Muscle of arm (tissue), 14 donors: ENCODE measurements around the gene REPS1. TPM values are rescaled to one million over a fixed set of nuclear protein-coding genes. Genes with fewer than 3 reads are reported as not detected.
"Not testable (repeated sequence)": the region's sequence is repeated elsewhere in the genome, so short reads cannot be mapped to it uniquely, and the experiment has no call there.

Experiments
- DNase-seq: peaks from one replicate; pipeline ENCODE4 v3.0.0-alpha.2; 2013
- long read RNA-seq, 11 donors: transcript quantifications; one replicate each; lab custom pipeline, GENCODE V29; 2026
- polyA plus RNA-seq, 12 donors: library from polyadenylated mRNA; unstranded; fragments of 120-200 nt; gene quantifications; one replicate each; pipeline ENCODE4 v1.2.1, GENCODE V29; 2013; ENCODE audit not compliant: insufficient read length in 12 of 12

Gene REPS1, protein sequence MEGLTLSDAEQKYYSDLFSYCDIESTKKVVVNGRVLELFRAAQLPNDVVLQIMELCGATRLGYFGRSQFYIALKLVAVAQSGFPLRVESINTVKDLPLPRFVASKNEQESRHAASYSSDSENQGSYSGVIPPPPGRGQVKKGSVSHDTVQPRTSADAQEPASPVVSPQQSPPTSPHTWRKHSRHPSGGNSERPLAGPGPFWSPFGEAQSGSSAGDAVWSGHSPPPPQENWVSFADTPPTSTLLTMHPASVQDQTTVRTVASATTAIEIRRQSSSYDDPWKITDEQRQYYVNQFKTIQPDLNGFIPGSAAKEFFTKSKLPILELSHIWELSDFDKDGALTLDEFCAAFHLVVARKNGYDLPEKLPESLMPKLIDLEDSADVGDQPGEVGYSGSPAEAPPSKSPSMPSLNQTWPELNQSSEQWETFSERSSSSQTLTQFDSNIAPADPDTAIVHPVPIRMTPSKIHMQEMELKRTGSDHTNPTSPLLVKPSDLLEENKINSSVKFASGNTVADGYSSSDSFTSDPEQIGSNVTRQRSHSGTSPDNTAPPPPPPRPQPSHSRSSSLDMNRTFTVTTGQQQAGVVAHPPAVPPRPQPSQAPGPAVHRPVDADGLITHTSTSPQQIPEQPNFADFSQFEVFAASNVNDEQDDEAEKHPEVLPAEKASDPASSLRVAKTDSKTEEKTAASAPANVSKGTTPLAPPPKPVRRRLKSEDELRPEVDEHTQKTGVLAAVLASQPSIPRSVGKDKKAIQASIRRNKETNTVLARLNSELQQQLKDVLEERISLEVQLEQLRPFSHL
- polyA plus RNA-seq, result 10 to 100 TPM in 11 of 12 donors, not detected in 1; 36.2 to 75.4 (median 52.8) TPM
- long read RNA-seq, donor 1, full-length matches to known transcripts, result 3 of 8 reads
- long read RNA-seq, donor 1, partial matches to known transcripts, result 5 of 8 reads
- long read RNA-seq, donor 1, other reads (novel, unspliced or antisense), result 0 of 8 reads
- long read RNA-seq, donor 2, full-length matches to known transcripts, result 6 of 6 reads
- long read RNA-seq, donor 2, partial matches to known transcripts, result 0 of 6 reads
- long read RNA-seq, donor 2, other reads (novel, unspliced or antisense), result 0 of 6 reads
- long read RNA-seq, donor 3, result 0 reads
- long read RNA-seq, donor 4, partial matches to known transcripts, result 0 of 1 reads
- long read RNA-seq, donor 4, other reads (novel, unspliced or antisense), result 0 of 1 reads
- long read RNA-seq, donor 5, partial matches to known transcripts, result 0 of 3 reads
- long read RNA-seq, donor 5, other reads (novel, unspliced or antisense), result 0 of 3 reads
- long read RNA-seq, donor 6, full-length matches to known transcripts, result 2 of 2 reads
- long read RNA-seq, donor 6, partial matches to known transcripts, result 0 of 2 reads
- long read RNA-seq, donor 6, other reads (novel, unspliced or antisense), result 0 of 2 reads
- long read RNA-seq, donor 7, result 0 reads
- long read RNA-seq, donor 8, full-length matches to known transcripts, result 3 of 8 reads
- long read RNA-seq, donor 8, partial matches to known transcripts, result 5 of 8 reads
- long read RNA-seq, donor 8, other reads (novel, unspliced or antisense), result 0 of 8 reads
- long read RNA-seq, donor 9, result 0 reads
- long read RNA-seq, donor 10, full-length matches to known transcripts, result 6 of 6 reads
- long read RNA-seq, donor 10, partial matches to known transcripts, result 0 of 6 reads
- long read RNA-seq, donor 10, other reads (novel, unspliced or antisense), result 0 of 6 reads
- long read RNA-seq, donor 11, full-length matches to known transcripts, result 3 of 3 reads
- long read RNA-seq, donor 11, partial matches to known transcripts, result 0 of 3 reads
- long read RNA-seq, donor 11, other reads (novel, unspliced or antisense), result 0 of 3 reads

- peak; percentile 92 for DNase-seq
Observed at GRCh38 chr6:138987643-138988468, at the start of gene REPS1. Gene REPS1, minus strand, starts transcription at chr6:138988253. Its CDS starts 571 bp downstream, at chr6:138987682.

DNA sequence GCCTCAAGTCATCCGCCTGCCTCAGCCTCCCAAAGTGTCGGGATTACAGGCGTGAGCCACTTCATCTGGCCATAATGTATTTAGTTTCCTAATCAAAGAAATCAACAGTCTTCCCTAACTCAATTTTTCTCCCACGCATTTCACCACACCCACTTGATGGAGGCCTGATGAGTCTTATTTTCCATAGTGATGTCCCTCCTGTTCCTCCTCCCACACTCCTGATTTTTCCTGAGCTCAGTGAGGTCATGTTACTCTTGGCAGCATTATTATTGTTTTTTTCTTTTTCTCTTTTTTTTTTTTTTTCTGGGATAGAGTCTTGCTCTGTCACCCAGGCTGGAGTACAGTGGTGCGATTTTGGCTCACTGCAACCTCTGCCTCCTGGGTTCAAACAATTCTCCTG is 49.4 kb upstream of the REPS1 start:
- no peak for DNase-seq

GRCh38 chr6:139030228-139030963 is 42.3 kb upstream of the REPS1 start:
- no peak for DNase-seq

DNA sequence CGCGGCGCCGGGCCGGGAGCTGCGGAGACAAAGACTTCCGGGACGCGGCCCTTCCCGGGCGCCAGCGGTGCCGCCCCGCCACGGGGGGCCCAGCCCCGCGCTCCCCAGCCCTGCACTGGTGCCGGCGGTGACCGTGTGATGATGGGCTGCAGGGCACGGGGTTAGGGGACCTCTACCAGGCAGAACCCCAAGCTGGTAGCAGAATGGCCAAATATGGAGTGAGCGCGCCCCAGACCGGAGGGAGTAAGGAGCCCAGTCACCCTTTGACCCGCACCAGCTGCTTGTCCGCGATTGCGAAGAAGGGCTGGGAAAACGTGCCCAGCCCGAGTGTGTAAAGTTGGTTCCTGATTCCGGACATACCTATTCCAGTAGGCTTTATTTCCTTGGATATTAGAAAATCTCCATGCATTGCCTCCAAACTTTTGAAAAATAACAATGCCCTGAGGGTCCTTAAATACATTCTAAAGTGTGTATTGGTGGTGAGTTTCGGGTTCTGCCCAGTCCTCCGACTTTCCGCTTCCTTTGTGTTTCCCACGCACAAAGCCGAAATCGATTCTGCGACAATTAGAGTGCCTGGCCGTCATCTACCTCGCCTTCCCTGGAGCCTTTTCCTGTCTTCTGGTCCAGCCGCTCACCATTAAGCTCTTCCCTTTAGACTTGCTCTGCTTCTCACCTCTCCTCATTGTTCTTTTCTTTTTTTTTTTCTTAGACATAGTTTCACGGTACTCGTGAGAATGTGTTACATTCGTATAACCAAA is 41.6 kb upstream of the REPS1 start:
- DNase-seq, result peak; percentile 35

- DNase-seq, result peak; percentile 52
Observed at GRCh38 chr6:139028658-139029469, 40.8 kb upstream of the REPS1 start, which contains the start of gene ABRACL. Gene ABRACL, plus strand, starts transcription at chr6:139028745. Its CDS starts 5,416 bp downstream, at chr6:139034161.

DNA sequence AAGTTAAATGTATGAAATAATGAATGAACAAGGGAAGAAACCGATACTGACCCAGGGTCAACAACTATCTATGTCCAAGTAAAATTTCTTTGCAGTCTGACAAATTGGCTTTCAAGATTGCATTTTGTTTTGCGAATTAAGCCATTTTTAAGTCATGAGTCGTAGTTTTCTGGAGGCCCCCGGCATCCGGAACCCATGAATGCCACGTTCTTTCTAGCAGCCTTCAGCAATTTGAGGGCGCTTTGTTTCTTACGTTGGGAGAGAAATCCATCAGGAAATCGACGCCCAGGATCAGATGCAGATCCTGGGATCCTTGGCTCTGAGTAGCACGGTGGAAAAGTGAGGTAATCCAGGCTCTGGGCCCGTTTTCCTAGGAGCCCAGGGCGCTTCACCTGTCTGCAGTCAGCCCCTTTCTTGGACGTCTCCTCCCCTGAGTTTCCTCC is 40.2 kb upstream of the REPS1 start:
- peak; percentile 50 for DNase-seq

GRCh38 chr6:139027620-139028182 is 39.6 kb upstream of the REPS1 start:
- no peak for DNase-seq

DNA sequence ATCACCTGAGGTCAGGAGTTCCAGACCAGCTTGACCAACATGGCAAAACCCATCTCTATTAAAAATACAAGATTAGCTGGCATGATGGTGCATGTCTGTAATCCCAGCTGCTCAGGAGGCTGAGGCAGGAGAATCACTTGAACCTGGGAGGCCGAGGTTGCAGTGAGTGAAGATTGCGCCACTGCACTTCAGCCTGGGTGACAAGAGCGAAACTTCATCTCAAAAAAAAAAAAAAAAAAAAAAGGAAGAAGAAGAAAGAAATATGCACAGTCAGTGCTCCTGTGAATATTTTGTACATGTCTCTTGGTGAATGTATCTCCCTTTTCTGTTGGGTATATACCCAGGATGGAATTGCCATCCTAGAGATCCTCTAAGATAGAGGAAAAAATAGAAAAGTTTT is 37.4 kb upstream of the REPS1 start:
- not testable (repeated sequence) for DNase-seq

DNA sequence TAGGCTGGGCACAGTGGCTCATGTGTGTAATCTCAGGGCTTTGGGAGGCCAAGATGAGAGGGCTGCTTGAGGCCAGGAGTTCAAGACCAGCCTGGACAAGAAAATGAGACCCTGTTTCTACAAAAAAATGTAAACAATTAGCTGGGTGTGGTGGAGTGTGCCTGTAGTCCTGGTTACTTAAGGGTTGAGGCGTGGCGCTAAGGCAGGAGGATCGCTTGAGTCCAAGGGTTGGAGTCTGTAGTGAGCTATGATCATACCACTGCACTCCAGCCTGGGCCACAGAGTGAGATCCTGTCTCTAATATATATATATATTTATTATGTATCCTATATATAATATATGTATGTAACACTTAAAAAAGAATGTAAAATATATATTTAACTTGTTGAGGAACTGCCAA is 32.6 kb upstream of the REPS1 start:
- no peak for DNase-seq

- DNase-seq, result no peak
Observed at GRCh38 chr6:139019722-139020121, 31.7 kb upstream of the REPS1 start.

GRCh38 chr6:139017227-139017626 is 29.2 kb upstream of the REPS1 start:
- no peak for DNase-seq

DNA sequence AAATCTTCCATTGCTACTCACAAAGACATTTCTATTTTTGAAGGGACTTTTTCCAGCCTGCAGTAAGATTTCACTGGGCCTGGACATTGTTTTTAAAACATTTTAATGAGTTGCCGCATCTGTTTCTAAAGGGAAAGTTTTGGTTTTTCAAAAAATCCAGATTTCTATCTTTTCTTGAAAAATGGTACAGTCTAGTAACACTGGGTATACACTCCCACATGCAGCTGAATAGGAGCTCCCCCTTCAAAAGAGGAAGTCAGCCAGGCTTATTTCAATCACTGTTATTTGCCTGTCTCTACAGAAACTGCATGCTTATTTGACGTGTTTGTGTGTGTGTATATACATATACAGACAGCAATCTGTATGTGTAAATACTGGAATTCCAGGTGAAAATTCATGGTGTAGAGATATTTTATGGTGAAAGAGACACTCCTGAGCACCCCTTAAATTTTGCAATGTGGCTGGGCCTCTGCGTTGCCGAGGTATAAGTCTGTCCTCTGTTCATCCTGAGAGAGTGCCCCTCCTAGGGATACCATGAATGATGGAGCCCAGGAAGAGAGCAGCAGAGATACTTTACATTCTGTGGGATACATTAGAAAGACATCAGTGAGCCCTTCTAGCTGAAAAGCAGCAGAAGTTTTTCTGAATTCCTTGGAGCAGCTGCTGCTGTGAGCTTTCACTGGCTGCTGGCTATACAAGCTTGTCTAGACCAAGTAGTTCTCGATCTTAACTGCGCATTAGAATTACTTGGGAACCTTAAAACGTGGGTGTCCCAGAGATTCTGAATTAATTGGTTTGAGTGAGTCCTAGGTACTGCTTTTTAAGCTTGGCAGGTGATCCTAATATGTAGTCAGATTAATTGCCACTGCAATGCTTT is 28.5 kb upstream of the REPS1 start:
- no peak for DNase-seq

DNA sequence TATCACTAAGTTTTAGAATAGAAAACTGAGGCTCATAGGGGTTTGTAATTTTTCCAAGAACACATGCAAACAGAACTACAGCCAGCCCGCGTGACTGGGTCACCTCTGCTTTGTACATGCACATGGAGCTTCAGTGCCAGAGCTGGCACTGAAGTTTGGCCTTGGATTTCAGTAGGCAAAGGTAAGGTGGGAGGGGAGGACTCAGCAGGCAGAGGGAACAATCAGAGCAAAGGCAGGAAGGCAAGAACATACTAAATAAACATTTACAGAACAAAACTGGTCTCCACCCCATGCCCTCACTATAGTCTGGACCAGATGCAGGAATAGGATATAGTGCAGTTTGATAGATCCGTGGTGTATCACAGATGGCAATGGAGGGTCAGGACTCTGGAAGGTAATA is 26.9 kb upstream of the REPS1 start:
- no peak for DNase-seq

- DNase-seq, result no peak
Observed at GRCh38 chr6:139013185-139013800, 25.2 kb upstream of the REPS1 start.

- DNase-seq, result no peak
Observed at GRCh38 chr6:139011980-139012379, 23.9 kb upstream of the REPS1 start.
